Activated T-cell treated with anti-CD3 and anti-CD28 coated beads, Interleukin-2, amount 50 U/mL, for 1 hour (primary cell): Measurements from ENCODE around the gene WNK1.
"Not testable (repeated sequence)": the region's sequence is repeated elsewhere in the genome, so short reads cannot be mapped to it uniquely, and the experiment has no call there.

Source experiments
- DNase-seq: peaks from one replicate; pipeline ENCODE4 v3.0.0-alpha.2; 2020

WNK1 gene

GRCh38 chr12:779745-780734 lies 27.7 kb downstream of the WNK1 start:
- DNase-seq = no peak

DNA sequence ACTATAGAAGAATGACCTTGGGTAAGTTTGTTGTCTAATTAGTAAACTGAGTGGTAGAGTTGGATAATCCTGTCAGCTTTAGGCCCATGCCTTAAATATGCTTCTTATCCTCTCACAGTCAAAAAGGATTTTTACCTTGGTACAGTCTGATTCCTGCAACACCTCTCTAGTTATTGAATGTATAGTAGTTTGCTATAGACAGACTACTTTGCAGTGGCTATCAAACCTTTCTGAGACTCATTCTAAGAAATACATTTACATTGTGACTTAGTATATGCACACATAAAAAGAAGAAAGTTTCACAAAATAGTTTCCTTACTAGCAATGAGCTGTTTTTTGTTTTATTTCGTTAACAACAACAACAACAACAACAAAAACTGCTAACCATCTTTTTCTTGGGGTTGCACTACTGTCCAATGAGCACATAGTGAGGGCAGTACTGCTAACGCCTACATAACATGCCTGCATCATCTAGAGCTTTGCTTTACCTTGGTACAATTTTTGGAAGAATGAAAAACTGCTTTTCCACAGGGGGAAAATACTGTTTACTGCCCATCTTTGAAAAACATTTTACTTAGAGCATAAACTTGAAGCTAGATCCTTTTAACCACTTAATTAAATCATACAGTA lies 28.5 kb downstream of the WNK1 start:
- DNase-seq = no peak

GRCh38 chr12:785706-786105 lies 33.3 kb downstream of the WNK1 start:
- DNase-seq = no peak

GRCh38 chr12:788288-788687 lies 35.9 kb downstream of the WNK1 start:
- no peak for DNase-seq

DNA sequence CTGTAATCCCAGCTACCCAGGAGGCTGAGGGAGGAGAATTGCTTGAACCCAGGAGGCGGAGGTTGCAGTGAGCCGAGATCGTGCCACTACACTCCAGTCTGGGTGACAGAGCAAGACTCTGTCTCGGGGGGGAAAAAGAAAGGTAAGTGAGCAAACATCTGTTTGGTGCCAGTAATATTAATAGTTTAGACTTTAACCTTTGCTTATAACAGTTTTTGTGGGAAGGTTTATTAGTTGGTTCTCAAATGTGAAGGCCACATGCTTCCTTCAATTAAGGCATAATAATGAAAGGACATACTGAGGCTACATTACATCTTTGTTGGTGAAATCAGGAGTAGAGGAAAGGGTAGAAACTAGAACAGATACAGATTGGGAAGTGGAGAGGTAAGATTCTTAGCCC lies 36.4 kb downstream of the WNK1 start:
- not testable (repeated sequence) for DNase-seq

DNA sequence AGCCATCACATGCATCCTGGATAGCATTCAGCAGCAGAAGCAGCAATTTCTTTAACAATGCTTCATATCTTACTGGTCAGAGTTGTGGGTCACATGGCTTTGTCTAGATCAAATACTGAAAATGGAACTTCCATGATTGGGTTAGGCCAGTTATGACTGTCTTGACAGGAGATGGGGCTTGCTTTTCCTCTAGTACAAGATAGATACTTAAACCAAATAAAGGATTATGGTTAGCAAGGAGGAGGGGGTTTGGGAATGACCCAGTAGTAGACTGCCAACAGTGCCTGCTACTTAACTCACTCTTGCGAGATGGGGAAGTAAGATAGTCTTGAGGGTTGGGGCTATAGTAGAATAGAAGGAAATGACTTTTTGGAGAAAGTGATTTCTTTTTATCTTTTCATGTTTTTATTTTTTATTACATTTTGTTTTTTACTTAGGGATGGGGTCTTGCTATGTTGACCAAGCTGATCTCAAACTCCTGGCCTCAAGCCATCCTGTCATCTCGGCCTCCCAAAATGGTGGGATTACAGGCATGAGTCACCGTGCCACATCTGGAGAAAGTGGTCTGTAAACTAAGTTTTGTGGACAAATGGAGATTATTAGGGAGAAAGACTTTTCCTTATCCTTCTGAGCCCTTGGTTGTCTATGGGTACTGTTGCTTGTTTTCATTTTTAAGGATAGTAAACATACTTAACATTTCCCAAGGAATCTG lies 37.6 kb downstream of the WNK1 start:
- DNase-seq = no peak

- no peak for DNase-seq
These were observed 38.2 kb downstream of the WNK1 start for GRCh38 chr12:790608-791007.

GRCh38 chr12:793037-793436 lies 40.7 kb downstream of the WNK1 start:
- no peak for DNase-seq

DNA sequence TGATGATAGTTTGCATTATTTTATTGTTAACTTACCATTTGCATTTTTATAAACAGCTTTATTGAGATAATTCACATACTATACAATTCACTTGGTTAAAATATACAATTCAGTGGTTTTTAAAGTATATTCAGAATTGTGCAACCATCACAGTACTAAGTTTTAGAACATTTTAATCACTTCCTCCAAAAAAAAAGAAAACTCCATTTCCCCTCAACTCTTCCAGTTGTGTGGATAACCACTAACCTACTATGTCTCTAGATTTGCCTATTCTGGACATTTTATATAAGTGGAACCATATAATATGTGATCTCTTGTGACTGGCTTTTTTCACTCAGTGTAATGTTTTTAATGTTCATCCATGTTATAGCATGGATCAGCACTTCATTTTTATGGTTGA lies 41.3 kb downstream of the WNK1 start:
- DNase-seq = no peak

DNA sequence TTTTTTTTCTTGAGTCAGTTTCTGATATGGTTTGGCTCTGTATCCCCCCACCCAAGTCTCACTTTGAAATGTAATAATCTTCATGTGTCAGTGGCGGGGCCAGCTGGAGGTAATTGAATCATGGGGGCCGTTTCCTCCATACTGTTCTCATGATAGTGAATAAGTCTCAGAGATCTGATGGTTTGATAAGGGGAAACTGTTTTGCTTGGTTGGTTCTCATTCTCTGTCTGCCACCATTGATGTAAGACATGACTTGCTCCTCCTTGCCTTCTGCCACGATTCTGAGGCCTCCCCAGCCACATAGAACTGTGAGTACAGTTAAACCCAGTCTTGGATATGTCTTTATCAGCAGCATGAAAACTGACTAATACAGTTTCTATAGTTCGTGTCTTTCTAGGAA lies 42.9 kb downstream of the WNK1 start:
- peak; percentile 43 for DNase-seq

GRCh38 chr12:800401-800800 lies 48.0 kb downstream of the WNK1 start:
- DNase-seq = no peak

DNA sequence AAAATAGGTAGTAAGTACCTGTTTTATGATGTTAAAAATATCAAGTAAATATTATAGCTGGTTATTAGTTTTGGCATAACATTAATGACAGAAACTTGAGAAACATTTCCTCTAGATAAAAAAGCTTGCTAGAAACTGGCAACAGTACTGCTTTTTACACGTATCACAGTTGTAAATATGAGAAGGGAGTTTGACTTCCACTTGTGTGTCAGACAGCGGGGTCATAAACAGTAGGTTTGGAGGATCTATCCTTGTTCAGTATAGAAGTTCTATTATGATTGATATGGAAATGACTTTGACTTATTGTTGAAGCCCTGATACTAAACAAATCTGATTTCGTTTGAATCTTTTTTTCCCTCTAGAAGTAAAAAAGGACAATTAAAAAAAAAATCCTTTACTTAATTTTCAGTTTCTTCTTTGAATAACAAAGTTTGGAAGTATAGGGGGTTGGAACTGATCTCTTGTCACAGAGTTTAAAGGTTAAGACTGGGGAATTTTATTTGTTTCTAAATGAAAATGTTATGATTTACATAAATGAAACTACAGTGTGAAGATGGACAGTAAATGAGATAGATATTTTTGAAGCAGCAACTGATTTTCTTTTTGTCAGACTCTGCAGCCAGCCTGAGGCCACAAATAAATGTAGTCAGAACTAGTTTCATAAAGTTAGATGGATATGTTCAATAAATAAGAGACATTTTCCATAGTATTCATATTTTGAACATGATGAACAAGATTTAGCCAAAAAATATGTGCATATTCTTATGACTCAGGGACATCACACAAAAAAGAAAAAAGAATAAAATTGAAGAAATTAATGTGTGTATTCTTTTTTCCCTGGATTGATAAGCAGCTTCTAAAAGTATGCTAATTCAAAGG lies 50.1 kb downstream of the WNK1 start:
- DNase-seq = no peak

DNA sequence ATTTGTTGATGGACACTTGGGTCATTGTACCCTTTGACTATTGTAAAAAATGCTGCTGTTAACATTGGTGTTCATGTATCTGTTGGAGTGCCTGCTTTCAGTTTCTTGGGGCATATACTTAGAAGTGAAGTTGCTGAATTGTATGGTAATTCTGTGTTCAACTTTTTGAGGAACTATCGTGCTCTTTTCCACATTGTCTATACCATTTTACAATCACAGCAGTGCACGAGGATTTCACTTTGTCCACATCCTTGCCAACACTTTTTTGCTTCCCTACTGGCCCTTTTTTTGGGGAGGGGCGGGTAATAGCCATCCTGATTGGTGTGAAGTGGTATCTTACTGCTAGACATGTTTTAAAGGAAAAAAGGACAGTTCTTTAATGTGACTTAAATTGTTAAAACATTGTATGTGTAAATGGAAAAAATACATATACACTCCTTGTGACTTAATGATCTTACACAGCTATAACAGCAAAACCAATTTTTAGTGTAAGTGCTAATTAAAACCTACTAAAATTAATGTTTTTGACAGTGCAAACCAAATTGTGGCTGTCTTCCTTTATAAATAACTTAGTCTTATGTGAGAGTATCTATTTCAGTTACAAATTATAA lies 52.7 kb downstream of the WNK1 start:
- DNase-seq = no peak

GRCh38 chr12:806200-806791 lies 53.9 kb downstream of the WNK1 start:
- DNase-seq = no peak

- no peak for DNase-seq
These were observed 54.8 kb downstream of the WNK1 start for GRCh38 chr12:807041-807735.

DNA sequence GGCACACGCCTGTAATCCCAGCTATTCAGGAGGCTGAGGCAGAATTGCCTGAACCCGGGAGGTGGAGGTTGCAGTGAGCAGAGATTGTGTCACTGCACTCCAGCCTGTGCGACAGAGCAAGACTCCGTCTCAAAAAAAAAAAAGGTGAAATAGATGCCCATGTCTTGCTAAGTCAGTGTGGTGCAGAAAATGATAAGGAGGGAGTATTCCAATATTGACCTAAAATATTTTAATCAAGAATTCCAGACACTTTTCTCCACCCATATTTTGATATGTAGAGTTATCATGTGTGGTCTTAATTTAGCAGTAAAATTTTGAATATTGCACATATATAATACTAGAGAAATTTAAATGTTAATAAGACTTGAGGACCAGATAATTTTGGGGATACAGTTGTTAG lies 57.7 kb downstream of the WNK1 start:
- DNase-seq = no peak

DNA sequence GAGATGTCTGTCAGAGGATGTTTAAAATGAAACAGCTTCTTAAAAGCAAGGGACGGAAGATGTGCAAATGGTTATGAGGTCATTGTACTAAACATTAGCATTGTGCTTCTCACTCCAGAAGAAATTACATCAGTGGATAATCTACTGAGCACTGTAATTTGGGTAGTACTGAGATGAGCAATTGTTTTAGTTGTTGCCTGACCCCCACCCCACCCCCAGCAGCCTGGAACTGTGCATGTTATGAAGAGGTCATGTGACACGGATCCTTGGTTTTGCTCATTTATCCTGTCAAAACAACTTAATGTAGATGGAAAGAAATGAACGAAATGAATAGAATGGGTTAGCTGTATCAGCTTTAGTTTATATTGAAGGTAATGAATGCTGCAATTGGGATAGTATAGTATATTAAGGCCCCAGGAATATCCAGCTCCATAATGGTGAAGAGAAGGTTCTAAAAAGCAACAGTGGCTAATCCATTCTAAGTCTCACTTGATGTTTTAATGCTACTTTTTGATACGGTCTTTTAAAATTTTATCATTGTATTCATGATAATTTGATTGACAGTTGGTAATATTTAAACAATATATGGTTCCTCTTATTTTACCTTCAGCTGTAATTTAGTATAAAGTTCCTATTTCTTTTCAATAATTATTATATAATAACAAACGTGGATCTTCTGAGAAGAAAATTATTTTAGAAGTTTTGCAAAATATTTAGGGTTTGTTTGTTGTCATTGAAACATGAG lies 58.5 kb downstream of the WNK1 start:
- no peak for DNase-seq

DNA sequence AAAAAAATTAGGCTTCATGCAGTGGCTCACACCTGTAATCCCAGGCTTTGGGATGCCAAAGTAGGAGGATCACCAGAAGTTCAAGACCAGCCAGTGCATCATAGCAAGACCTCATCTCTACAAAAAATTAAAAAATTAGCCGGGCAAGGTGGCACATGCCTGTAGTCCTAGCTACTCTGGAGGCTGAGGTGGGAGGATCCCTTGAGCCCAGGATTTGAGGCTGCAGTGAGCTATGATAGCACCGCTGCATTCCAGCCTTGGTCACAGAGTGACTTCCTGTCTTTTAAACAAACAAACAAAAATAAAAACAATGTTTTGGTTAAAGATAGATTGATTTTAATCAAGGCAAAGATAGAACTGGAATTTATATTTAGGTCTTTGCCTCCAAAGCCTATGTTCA lies 60.6 kb downstream of the WNK1 start:
- no peak for DNase-seq

GRCh38 chr12:817456-817855 lies 65.1 kb downstream of the WNK1 start:
- not testable (repeated sequence) for DNase-seq

DNA sequence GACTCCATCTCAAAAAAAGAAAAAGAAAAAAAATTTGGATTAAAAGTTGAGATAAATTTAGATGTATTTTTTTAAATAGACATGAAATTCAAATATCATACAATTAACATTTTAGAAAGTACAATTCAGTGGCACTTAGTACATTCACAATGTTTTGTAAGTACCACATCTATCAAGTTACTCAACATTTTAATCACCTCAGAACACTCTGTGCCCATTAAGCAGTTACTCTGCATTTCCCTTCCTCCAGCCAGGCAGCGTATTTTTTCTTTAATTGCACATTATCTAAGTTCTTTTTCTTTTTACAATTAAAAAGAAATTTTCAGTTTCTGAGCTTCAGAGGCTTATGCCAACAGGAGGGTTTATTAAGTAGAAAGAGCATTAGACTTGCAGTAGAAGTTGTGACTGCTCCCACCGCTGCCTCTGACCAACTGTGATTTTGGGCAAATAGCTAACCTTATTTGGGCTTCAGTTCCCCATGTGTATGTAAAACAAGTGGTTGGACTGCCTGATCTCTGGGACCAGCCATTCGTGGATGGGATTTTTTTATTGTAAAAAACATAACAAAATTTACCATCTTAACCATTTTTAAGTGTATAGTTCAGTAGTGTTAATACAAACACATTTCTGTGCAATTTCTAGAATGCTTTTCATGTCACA lies 65.7 kb downstream of the WNK1 start:
- DNase-seq = no peak
